ENCODE results near the gene RHCE.

Gene RHCE

GRCh38 chr1:25443030-25443699 is 22.5 kb upstream of the RHCE start:
- H3K9me3 Mint-ChIP-seq = no peaks in the 10 kb centered on the region
- peaks cover 5% of the 10 kb centered on the region for H3K36me3 Mint-ChIP-seq (ENCODE audit: low read depth)
- no peak overlapping the region for H3K4me3 Mint-ChIP-seq
- H3K27me3 Mint-ChIP-seq = no peaks in the 10 kb centered on the region
- H3K4me1 Mint-ChIP-seq (ENCODE audit: low read depth) = peaks cover 54% of the 10 kb centered on the region
- H3K27ac Mint-ChIP-seq = no peak overlapping the region

- no peak overlapping the region for H3K27ac Mint-ChIP-seq
- no peak overlapping the region for H3K4me3 Mint-ChIP-seq
- peaks cover 5% of the 10 kb centered on the region for H3K36me3 Mint-ChIP-seq (ENCODE audit: low read depth)
- no peaks in the 10 kb centered on the region for H3K9me3 Mint-ChIP-seq
- peaks cover 45% of the 10 kb centered on the region for H3K4me1 Mint-ChIP-seq (ENCODE audit: low read depth)
- H3K27me3 Mint-ChIP-seq = no peaks in the 10 kb centered on the region
Measured at GRCh38 chr1:25442178-25442577, 21.6 kb upstream of the RHCE start.

- peaks cover 54% of the 10 kb centered on the region for H3K4me1 Mint-ChIP-seq (ENCODE audit: low read depth)
- H3K36me3 Mint-ChIP-seq (ENCODE audit: low read depth) = no peaks in the 10 kb centered on the region
- H3K9me3 Mint-ChIP-seq = no peaks in the 10 kb centered on the region
- H3K27ac Mint-ChIP-seq = no peak overlapping the region
- no peak overlapping the region for H3K4me3 Mint-ChIP-seq
- no peaks in the 10 kb centered on the region for H3K27me3 Mint-ChIP-seq
Measured at GRCh38 chr1:25439287-25439686, 18.7 kb upstream of the RHCE start.

GRCh38 chr1:25437672-25438071 is 17.0 kb upstream of the RHCE start:
- peaks cover 61% of the 10 kb centered on the region for H3K4me1 Mint-ChIP-seq (ENCODE audit: low read depth)
- no peaks in the 10 kb centered on the region for H3K27me3 Mint-ChIP-seq
- H3K27ac Mint-ChIP-seq = no peak overlapping the region
- H3K4me3 Mint-ChIP-seq = no peak overlapping the region
- no peaks in the 10 kb centered on the region for H3K36me3 Mint-ChIP-seq (ENCODE audit: low read depth)
- no peaks in the 10 kb centered on the region for H3K9me3 Mint-ChIP-seq

- H3K9me3 Mint-ChIP-seq = no peaks in the 10 kb centered on the region
- peaks cover 55% of the 10 kb centered on the region for H3K4me1 Mint-ChIP-seq (ENCODE audit: low read depth)
- H3K4me3 Mint-ChIP-seq = peak overlapping the region; percentile 65
- H3K27ac Mint-ChIP-seq = peak overlapping the region; percentile 54
- no peaks in the 10 kb centered on the region for H3K27me3 Mint-ChIP-seq
- no peaks in the 10 kb centered on the region for H3K36me3 Mint-ChIP-seq (ENCODE audit: low read depth)
Measured at GRCh38 chr1:25435397-25436108, 14.9 kb upstream of the RHCE start.

GRCh38 chr1:25433389-25434186 is 13.0 kb upstream of the RHCE start:
- Mint-ChIP-seq H3K4me1 (ENCODE audit: low read depth) (peaks cover 58% of the 10 kb centered on the region), H3K27me3 (no peaks in the 10 kb centered on the region), H3K4me3 (peak overlapping the region; percentile 87), H3K9me3 (no peaks in the 10 kb centered on the region), H3K36me3 (ENCODE audit: low read depth) (no peaks in the 10 kb centered on the region), H3K27ac (no peak overlapping the region)

- no peak overlapping the region for H3K27ac Mint-ChIP-seq
- H3K27me3 Mint-ChIP-seq = no peaks in the 10 kb centered on the region
- no peaks in the 10 kb centered on the region for H3K9me3 Mint-ChIP-seq
- H3K4me3 Mint-ChIP-seq = peak overlapping the region; percentile 87
- peaks cover 59% of the 10 kb centered on the region for H3K4me1 Mint-ChIP-seq (ENCODE audit: low read depth)
- H3K36me3 Mint-ChIP-seq (ENCODE audit: low read depth) = no peaks in the 10 kb centered on the region
Measured at GRCh38 chr1:25432749-25433388, 12.2 kb upstream of the RHCE start.

- no peaks in the 10 kb centered on the region for H3K27me3 Mint-ChIP-seq
- H3K4me3 Mint-ChIP-seq = peak overlapping the region; percentile 87
- peak overlapping the region; percentile 81 for H3K27ac Mint-ChIP-seq
- no peaks in the 10 kb centered on the region for H3K36me3 Mint-ChIP-seq (ENCODE audit: low read depth)
- H3K4me1 Mint-ChIP-seq (ENCODE audit: low read depth) = peaks cover 59% of the 10 kb centered on the region
- H3K9me3 Mint-ChIP-seq = no peaks in the 10 kb centered on the region
Measured at GRCh38 chr1:25431955-25432719, 11.5 kb upstream of the RHCE start.

- Mint-ChIP-seq H3K4me3 (peak overlapping the region; percentile 95), H3K4me1 (ENCODE audit: low read depth) (peaks cover 51% of the 10 kb centered on the region), H3K9me3 (no peaks in the 10 kb centered on the region), H3K27me3 (no peaks in the 10 kb centered on the region), H3K36me3 (ENCODE audit: low read depth) (no peaks in the 10 kb centered on the region), H3K27ac (peak overlapping the region; percentile 81)
Measured at GRCh38 chr1:25430967-25431881, 10.6 kb upstream of the RHCE start.

- Mint-ChIP-seq H3K27me3 (no peaks in the 10 kb centered on the region), H3K4me1 (ENCODE audit: low read depth) (peaks cover 42% of the 10 kb centered on the region), H3K4me3 (peak within 1 kb of the TSS; percentile 95), H3K9me3 (no peaks in the 10 kb centered on the region), H3K27ac (peak within 1 kb of the TSS; percentile 99), H3K36me3 (ENCODE audit: low read depth) (no peaks in the 10 kb centered on the region)
Measured at GRCh38 chr1:25430073-25430966, 9.7 kb upstream of the RHCE start, which contains the start of gene MACO1. Gene MACO1 (plus strand): TSS chr1:25430897. CDS start chr1:25431099, 202 bp downstream.

- Mint-ChIP-seq H3K4me1 (ENCODE audit: low read depth) (peaks cover 25% of the 10 kb centered on the region), H3K9me3 (no peaks in the 10 kb centered on the region), H3K27me3 (no peaks in the 10 kb centered on the region), H3K36me3 (ENCODE audit: low read depth) (no peaks in the 10 kb centered on the region), H3K4me3 (peak overlapping the region; percentile 57), H3K27ac (peak overlapping the region; percentile 77)
Measured at GRCh38 chr1:25428475-25429166, 8.0 kb upstream of the RHCE start.

GRCh38 chr1:25427696-25428095 is 7.1 kb upstream of the RHCE start:
- H3K9me3 Mint-ChIP-seq = no peaks in the 10 kb centered on the region
- no peak overlapping the region for H3K27ac Mint-ChIP-seq
- no peak overlapping the region for H3K4me3 Mint-ChIP-seq
- H3K36me3 Mint-ChIP-seq (ENCODE audit: low read depth) = no peaks in the 10 kb centered on the region
- H3K27me3 Mint-ChIP-seq = no peaks in the 10 kb centered on the region
- peaks cover 16% of the 10 kb centered on the region for H3K4me1 Mint-ChIP-seq (ENCODE audit: low read depth)
